RWPE1 (cell line): ENCODE results near the gene AKAP13.

ENCODE experiments used
- CTCF ChIA-PET: fragments of 350-600 bp; sonication (Branson Sonifier 250); formaldehyde crosslinking; extraction: SDS; loops from one replicate; lab custom pipeline; 2021; lab: Yijun Ruan, JAX
- POLR2A ChIA-PET: fragments of 400-600 bp; formaldehyde crosslinking; extraction: SDS; loops from one replicate; lab custom pipeline; 2020; ENCODE audit warnings: antibody characterized with exemption; ENCODE audit not compliant: low non-redundant PET; lab: Yijun Ruan, JAX
- DNase-seq: peaks from one replicate; pipeline ENCODE4 v3.0.0; 2012; ENCODE audit warnings: low spot score
- H3K27ac ChIP-seq: fragments of 450-650 bp; 2 replicates; pipeline ENCODE4 v1.5.1; 2017
- CTCF ChIP-seq: fragments of 450-650 bp; conservative IDR thresholded peaks from 2 replicates; pipeline ENCODE4 v1.5.1; 2017; ENCODE audit warnings: low read depth, mild to moderate bottlenecking

AKAP13 gene

GRCh38 chr15:85722374-85723152 is 342.2 kb downstream of the AKAP13 start:
- TF ChIP-seq CTCF = no peak
- POLR2A ChIA-PET = no interaction called here
- no peak overlapping the region for H3K27ac ChIP-seq
- CTCF ChIA-PET = no interaction called here
- no peak for DNase-seq

GRCh38 chr15:85723960-85724945 is 343.9 kb downstream of the AKAP13 start:
- DNase-seq = no peak
- no peak for TF ChIP-seq CTCF
- CTCF ChIA-PET = interaction anchor here (0.7 kb wide), 1 partner anchor 119 kb away, joined by 3 read pairs; no protein-coding TSS in a partner anchor
- no peak overlapping the region for H3K27ac ChIP-seq
- POLR2A ChIA-PET = no interaction called here

GRCh38 chr15:85725019-85725418 is 344.6 kb downstream of the AKAP13 start:
- no peak for TF ChIP-seq CTCF
- POLR2A ChIA-PET = no interaction called here
- CTCF ChIA-PET = interaction anchor here (0.7 kb wide), 1 partner anchor 118 kb away, joined by 3 read pairs; no protein-coding TSS in a partner anchor
- no peak overlapping the region for H3K27ac ChIP-seq
- no peak for DNase-seq

- no peak for DNase-seq
- ChIA-PET CTCF (no interaction called here), POLR2A (no interaction called here)
- no peak for TF ChIP-seq CTCF
- H3K27ac ChIP-seq = no peak overlapping the region
Observed at GRCh38 chr15:85725564-85725963, 345.2 kb downstream of the AKAP13 start.

- CTCF ChIA-PET = interaction anchor here (0.5 kb wide), 1 partner anchor 37 kb away, joined by 3 read pairs; no protein-coding TSS in a partner anchor
- no peak for DNase-seq
- no peak for TF ChIP-seq CTCF
- no peak overlapping the region for H3K27ac ChIP-seq
- POLR2A ChIA-PET = no interaction called here
Observed at GRCh38 chr15:85726454-85726853, 346.1 kb downstream of the AKAP13 start.

- TF ChIP-seq CTCF = no peak
- no peak overlapping the region for H3K27ac ChIP-seq
- CTCF ChIA-PET = interaction anchor here (0.6 kb wide), 1 partner anchor 33 kb away, joined by 3 read pairs; no protein-coding TSS in a partner anchor
- no peak for DNase-seq
- POLR2A ChIA-PET = no interaction called here
Observed at GRCh38 chr15:85727068-85727467, 346.7 kb downstream of the AKAP13 start.
